Activated naive CD4-positive, alpha-beta T cell treated with anti-CD3 and anti-CD28 coated beads for 36 hours (primary cell): ENCODE data around the gene CTTNBP2. TPM values are rescaled to one million over a fixed set of nuclear protein-coding genes. Genes with fewer than 3 reads are reported as not detected.

ENCODE experiments used
- CTCF ChIA-PET: fragments of 350-600 bp; sonication (Branson Sonifier 250); formaldehyde crosslinking; loops from one replicate; lab custom pipeline; 2021; ENCODE audit warnings: antibody characterized with exemption; lab: Charles Lee
- DNase-seq: peaks from one replicate; pipeline ENCODE4 v3.0.0-alpha.2; 2020
- H3K27ac Mint-ChIP-seq: one replicate; pipeline ENCODE4 v1.8.0; 2021; ENCODE audit warnings: mild to moderate bottlenecking, mixed read lengths
- H3K27me3 Mint-ChIP-seq: one replicate; pipeline ENCODE4 v1.8.0; 2021; ENCODE audit warnings: low read depth, mixed read lengths
- H3K36me3 Mint-ChIP-seq: one replicate; pipeline ENCODE4 v1.8.0; 2021; ENCODE audit warnings: low read depth, mixed read lengths
- H3K4me1 Mint-ChIP-seq: one replicate; pipeline ENCODE4 v1.8.0; 2021; ENCODE audit warnings: low read depth, mixed read lengths
- H3K4me3 Mint-ChIP-seq: one replicate; pipeline ENCODE4 v1.8.0; 2021; ENCODE audit warnings: mild to moderate bottlenecking, moderate library complexity, mixed read lengths
- H3K9me3 Mint-ChIP-seq: one replicate; pipeline ENCODE4 v1.8.0; 2021; ENCODE audit warnings: mixed read lengths
- intact Hi-C: fragments of 100-400 bp; cut with micrococcal nuclease; formaldehyde crosslinking; loops from one replicate; pipeline ENCODE4 v1.15.1; 2023
- total RNA-seq, 2 experiments: library from RNA; stranded (reverse); gene quantifications; one replicate each; pipeline ENCODE4 v1.2.3, GENCODE V29; 2021

The CTTNBP2 gene
- total RNA-seq, 2 experiments from 2014 or later: not detected

GRCh38 chr7:117892821-117893220, 19.6 kb upstream of the CTTNBP2 start:
- intact Hi-C loops: no loop called here

GRCh38 chr7:117889611-117890010, 16.4 kb upstream of the CTTNBP2 start:
- DNase-seq: no peak
- Mint-ChIP-seq H3K27ac (no peak overlapping the region), H3K4me3 (no peak overlapping the region), H3K4me1 (no peaks in the 10 kb centered on the region), H3K36me3 (no peaks in the 10 kb centered on the region), H3K27me3 (no peaks in the 10 kb centered on the region), H3K9me3 (no peaks in the 10 kb centered on the region)
- CTCF ChIA-PET: no interaction called here
- intact Hi-C loops: no loop called here

More at GRCh38 chr7:117892821-117893220, 19.6 kb upstream of the CTTNBP2 start:
- H3K27ac Mint-ChIP-seq: no peak overlapping the region
- no peaks in the 10 kb centered on the region for H3K4me1 Mint-ChIP-seq
- no peak for DNase-seq
- H3K4me3 Mint-ChIP-seq: no peak overlapping the region
- no peaks in the 10 kb centered on the region for H3K27me3 Mint-ChIP-seq
- H3K36me3 Mint-ChIP-seq: no peaks in the 10 kb centered on the region
- no peaks in the 10 kb centered on the region for H3K9me3 Mint-ChIP-seq
- CTCF ChIA-PET: no interaction called here

GRCh38 chr7:117888627-117889026, 15.4 kb upstream of the CTTNBP2 start:
- Mint-ChIP-seq H3K4me1 (no peaks in the 10 kb centered on the region), H3K4me3 (no peak overlapping the region), H3K27ac (no peak overlapping the region), H3K9me3 (no peaks in the 10 kb centered on the region), H3K27me3 (no peaks in the 10 kb centered on the region), H3K36me3 (no peaks in the 10 kb centered on the region)
- DNase-seq: no peak
- CTCF ChIA-PET: no interaction called here
- intact Hi-C loops: no loop called here

- no peaks in the 10 kb centered on the region for H3K9me3 Mint-ChIP-seq
- H3K36me3 Mint-ChIP-seq: no peaks in the 10 kb centered on the region
- intact Hi-C loops: no loop called here
- peaks cover 9% of the 10 kb centered on the region for H3K27me3 Mint-ChIP-seq
- CTCF ChIA-PET: no interaction called here
- no peaks in the 10 kb centered on the region for H3K4me1 Mint-ChIP-seq
- no peak overlapping the region for H3K4me3 Mint-ChIP-seq
- no peak overlapping the region for H3K27ac Mint-ChIP-seq
- DNase-seq: no peak
Observed at GRCh38 chr7:117882594-117882993, 9.4 kb upstream of the CTTNBP2 start.

- intact Hi-C loops: no loop called here
- Mint-ChIP-seq H3K4me3 (no peak overlapping the region), H3K27ac (no peak overlapping the region), H3K4me1 (peaks cover 15% of the 10 kb centered on the region), H3K36me3 (no peaks in the 10 kb centered on the region), H3K27me3 (peaks cover 35% of the 10 kb centered on the region), H3K9me3 (no peaks in the 10 kb centered on the region)
- DNase-seq: no peak
- CTCF ChIA-PET: no interaction called here
Observed at GRCh38 chr7:117876761-117877160, 3.5 kb upstream of the CTTNBP2 start.

- CTCF ChIA-PET: no interaction called here
Observed at GRCh38 chr7:117875566-117875965, 2.3 kb upstream of the CTTNBP2 start.

GRCh38 chr7:117874191-117874700, 1.0 kb upstream of the CTTNBP2 start:
- Mint-ChIP-seq H3K27ac (no peak overlapping the region), H3K9me3 (no peaks in the 10 kb centered on the region), H3K4me3 (peak overlapping the region; percentile 23), H3K27me3 (peaks cover 47% of the 10 kb centered on the region), H3K4me1 (peaks cover 15% of the 10 kb centered on the region), H3K36me3 (no peaks in the 10 kb centered on the region)
- intact Hi-C loops: no loop called here
- DNase-seq: no peak
- CTCF ChIA-PET: no interaction called here

More at GRCh38 chr7:117875566-117875965, 2.3 kb upstream of the CTTNBP2 start:
- DNase-seq: no peak
- Mint-ChIP-seq H3K36me3 (no peaks in the 10 kb centered on the region), H3K4me1 (peaks cover 15% of the 10 kb centered on the region), H3K27ac (no peak overlapping the region), H3K4me3 (no peak overlapping the region), H3K27me3 (peaks cover 40% of the 10 kb centered on the region), H3K9me3 (no peaks in the 10 kb centered on the region)
- intact Hi-C loops: no loop called here

GRCh38 chr7:117872561-117873309, 506 bp downstream of the CTTNBP2 start:
- Mint-ChIP-seq H3K36me3 (no peaks in the 10 kb centered on the region), H3K9me3 (no peaks in the 10 kb centered on the region), H3K4me3 (peak overlapping the region; percentile 15), H3K27ac (no peak overlapping the region), H3K4me1 (peaks cover 15% of the 10 kb centered on the region), H3K27me3 (peaks cover 47% of the 10 kb centered on the region)
- no peak for DNase-seq
- intact Hi-C loops: no loop called here
- CTCF ChIA-PET: no interaction called here

- Mint-ChIP-seq H3K4me1 (peaks cover 15% of the 10 kb centered on the region), H3K36me3 (no peaks in the 10 kb centered on the region), H3K27me3 (peaks cover 47% of the 10 kb centered on the region), H3K9me3 (no peaks in the 10 kb centered on the region), H3K27ac (no peak overlapping the region), H3K4me3 (no peak overlapping the region)
- CTCF ChIA-PET: no interaction called here
- DNase-seq: no peak
- intact Hi-C loops: no loop called here
Observed at GRCh38 chr7:117871778-117872538, 1.3 kb downstream of the CTTNBP2 start.

- intact Hi-C loops: no loop called here
- CTCF ChIA-PET: interaction anchor here (0.6 kb wide), 1 partner anchor 757 kb away, joined by 4 read pairs; no protein-coding TSS in a partner anchor
- no peaks in the 10 kb centered on the region for H3K9me3 Mint-ChIP-seq
Observed at GRCh38 chr7:117871401-117871777, 1.9 kb downstream of the CTTNBP2 start.

GRCh38 chr7:117870448-117871130, 2.7 kb downstream of the CTTNBP2 start:
- H3K9me3 Mint-ChIP-seq: no peaks in the 10 kb centered on the region
- intact Hi-C loops: no loop called here
- peaks cover 15% of the 10 kb centered on the region for H3K4me1 Mint-ChIP-seq
- peaks cover 45% of the 10 kb centered on the region for H3K27me3 Mint-ChIP-seq
- no peak for DNase-seq
- CTCF ChIA-PET: interaction anchor here (0.6 kb wide), 1 partner anchor 756 kb away, joined by 4 read pairs; no protein-coding TSS in a partner anchor
- no peaks in the 10 kb centered on the region for H3K36me3 Mint-ChIP-seq
- no peak overlapping the region for H3K4me3 Mint-ChIP-seq
- H3K27ac Mint-ChIP-seq: no peak overlapping the region

More at GRCh38 chr7:117871401-117871777, 1.9 kb downstream of the CTTNBP2 start:
- Mint-ChIP-seq H3K27ac (no peak overlapping the region), H3K27me3 (peaks cover 47% of the 10 kb centered on the region), H3K4me3 (no peak overlapping the region), H3K36me3 (no peaks in the 10 kb centered on the region), H3K4me1 (peaks cover 15% of the 10 kb centered on the region)
- no peak for DNase-seq

GRCh38 chr7:117869374-117869773, 3.9 kb downstream of the CTTNBP2 start:
- Mint-ChIP-seq H3K36me3 (no peaks in the 10 kb centered on the region), H3K27ac (no peak overlapping the region), H3K27me3 (peaks cover 38% of the 10 kb centered on the region), H3K9me3 (no peaks in the 10 kb centered on the region), H3K4me3 (no peak overlapping the region), H3K4me1 (peaks cover 15% of the 10 kb centered on the region)
- DNase-seq: no peak
- CTCF ChIA-PET: no interaction called here
- intact Hi-C loops: no loop called here
